NCI-H1694 treated with DMSO at 0.1 percent for 48 hours (cell line): ENCODE data around the gene CANT1.
"Not testable (repeated sequence)": the region's sequence is repeated elsewhere in the genome, so short reads cannot be mapped to it uniquely, and the experiment has no call there.

Experiments
- DNase-seq: peaks from one replicate; lab custom pipeline; 2025; lab: John Stamatoyannopoulos, UW

CANT1 gene

DNA sequence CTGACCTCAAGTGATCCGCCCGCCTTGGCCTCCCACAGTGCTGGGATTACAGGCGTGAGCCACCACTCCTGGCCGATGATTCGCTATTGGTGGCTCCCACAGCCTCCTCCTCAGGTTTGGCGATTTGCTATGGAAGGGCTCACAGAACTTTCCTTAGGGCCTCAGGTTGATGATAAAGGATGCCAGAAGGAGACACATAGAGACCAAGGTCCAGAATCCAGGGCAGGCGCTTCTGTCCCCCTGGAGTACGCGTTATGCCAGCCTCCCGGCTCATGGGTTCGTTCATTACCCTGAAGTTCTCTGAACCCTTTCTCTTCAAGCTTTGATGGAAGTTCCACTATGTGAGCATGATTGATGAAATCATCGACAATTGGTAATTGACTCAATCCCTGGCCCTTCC is 49.8 kb downstream of the CANT1 start:
- DNase-seq: no peak

DNA sequence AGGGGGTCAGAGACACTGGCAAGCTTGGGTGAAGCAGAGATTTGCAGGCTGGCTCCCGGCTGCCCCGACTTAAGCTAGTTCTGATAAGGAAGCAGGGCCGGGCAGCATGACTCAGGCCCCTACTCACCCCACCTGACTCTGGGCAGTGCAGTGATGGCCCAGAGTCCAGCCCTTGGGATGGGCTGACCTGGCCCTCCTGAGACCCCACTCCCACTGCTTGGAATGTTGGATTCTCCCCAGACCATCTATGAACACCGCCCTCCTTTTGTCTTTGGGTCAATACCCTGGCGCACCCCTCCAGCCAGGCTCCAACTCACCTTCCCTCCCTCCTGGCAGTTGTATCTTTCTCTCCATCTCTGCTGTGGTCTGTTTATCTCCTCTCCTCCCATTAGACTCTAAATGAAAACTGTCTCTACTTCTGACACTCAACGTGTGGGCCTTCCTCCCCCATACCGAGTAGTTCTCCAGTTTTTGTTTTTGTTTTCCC is 50.9 kb downstream of the CANT1 start:
- no peak for DNase-seq

- no peak for DNase-seq
Observed at GRCh38 chr17:78957128-78957527, 52.4 kb downstream of the CANT1 start.

DNA sequence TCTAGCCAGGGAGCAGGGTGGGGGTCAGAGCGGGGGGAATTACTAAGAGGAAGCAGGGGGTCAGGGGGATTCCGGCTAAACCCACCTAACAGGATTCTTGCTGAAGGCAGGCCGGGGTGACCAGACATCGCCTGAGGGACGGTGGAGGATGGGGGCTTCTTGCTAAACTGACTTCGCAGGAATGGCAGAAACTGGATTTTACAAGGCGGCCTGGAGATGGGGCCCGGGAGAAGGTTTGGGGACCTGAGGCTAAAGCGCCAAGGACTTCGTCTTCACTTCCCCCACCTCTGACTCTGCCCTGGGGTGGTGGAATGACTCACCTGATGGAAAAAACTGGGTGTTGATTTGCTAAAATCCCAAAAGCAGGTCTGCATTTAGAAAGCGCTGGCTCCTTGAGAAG is 53.3 kb downstream of the CANT1 start:
- no peak for DNase-seq

GRCh38 chr17:78954684-78955083 is 54.9 kb downstream of the CANT1 start:
- DNase-seq: no peak

GRCh38 chr17:78953356-78954350 is 55.9 kb downstream of the CANT1 start:
- no peak for DNase-seq

DNA sequence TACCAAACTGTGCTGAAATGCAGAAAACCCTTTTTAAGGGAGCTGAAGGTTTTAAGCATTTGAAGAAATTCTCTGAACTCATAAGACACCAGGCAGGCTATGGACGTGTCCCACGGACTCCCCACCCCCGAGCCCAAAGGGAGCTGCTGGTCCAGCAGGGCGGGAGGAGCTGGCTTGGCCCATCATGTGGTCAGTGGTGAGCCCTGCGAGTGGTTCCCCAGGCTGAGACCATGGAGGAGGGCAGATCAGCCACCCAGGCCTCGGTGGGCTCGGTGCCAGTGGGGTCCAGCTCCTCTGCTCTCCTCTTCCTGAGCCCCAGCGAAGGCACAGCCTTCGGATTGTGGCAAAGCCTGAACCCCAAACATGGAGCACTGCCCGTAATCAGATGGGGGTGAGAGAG is 56.9 kb downstream of the CANT1 start:
- no peak for DNase-seq

DNA sequence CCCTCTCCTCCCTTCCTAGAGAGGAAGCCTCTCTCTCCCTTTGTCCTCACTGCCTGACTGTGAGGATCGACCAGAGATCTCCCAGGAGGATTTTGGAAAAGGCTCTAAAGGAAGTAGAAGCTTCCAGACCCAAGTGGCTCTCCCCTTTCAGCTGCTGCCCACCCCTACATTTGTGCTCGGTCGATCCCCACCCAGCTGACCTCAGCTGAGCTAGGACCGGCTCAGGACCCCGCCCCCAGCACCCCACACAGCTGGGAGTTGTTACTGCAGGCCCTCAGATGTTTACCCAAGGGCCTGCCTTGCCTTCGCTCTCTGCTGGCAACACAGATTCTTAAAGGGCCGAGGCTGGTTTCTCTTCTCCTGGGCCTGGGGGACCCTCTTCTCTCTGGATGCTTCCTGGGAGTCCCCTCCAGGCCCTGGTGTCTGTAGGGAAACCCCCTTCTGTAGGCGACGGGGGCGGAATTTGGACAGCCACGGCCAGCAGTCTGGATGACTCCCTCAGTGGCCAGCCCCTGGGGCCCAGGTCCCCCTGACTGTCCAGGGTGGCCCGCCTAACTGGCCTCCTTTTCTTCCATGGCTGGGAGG is 57.5 kb downstream of the CANT1 start:
- no peak for DNase-seq

DNA sequence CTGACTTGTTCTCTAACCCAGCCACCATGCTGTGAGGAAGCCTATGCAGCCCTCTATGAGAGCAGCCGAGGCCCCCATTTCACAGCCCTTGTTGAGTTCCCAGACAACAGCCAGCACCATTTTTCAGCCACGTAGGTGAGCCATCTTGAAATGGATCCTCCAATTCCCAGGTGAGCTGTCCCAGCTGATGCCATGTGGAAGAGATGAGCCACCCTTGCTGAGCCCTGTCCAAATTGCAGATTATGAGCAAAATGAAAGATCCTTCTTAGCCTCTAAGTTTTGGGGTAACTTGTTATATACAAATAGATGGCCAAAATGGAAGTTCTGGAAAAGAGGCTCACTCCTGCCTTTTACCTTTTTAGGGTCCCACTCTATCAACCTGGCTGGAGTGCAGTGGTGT is 58.7 kb downstream of the CANT1 start:
- no peak for DNase-seq

DNA sequence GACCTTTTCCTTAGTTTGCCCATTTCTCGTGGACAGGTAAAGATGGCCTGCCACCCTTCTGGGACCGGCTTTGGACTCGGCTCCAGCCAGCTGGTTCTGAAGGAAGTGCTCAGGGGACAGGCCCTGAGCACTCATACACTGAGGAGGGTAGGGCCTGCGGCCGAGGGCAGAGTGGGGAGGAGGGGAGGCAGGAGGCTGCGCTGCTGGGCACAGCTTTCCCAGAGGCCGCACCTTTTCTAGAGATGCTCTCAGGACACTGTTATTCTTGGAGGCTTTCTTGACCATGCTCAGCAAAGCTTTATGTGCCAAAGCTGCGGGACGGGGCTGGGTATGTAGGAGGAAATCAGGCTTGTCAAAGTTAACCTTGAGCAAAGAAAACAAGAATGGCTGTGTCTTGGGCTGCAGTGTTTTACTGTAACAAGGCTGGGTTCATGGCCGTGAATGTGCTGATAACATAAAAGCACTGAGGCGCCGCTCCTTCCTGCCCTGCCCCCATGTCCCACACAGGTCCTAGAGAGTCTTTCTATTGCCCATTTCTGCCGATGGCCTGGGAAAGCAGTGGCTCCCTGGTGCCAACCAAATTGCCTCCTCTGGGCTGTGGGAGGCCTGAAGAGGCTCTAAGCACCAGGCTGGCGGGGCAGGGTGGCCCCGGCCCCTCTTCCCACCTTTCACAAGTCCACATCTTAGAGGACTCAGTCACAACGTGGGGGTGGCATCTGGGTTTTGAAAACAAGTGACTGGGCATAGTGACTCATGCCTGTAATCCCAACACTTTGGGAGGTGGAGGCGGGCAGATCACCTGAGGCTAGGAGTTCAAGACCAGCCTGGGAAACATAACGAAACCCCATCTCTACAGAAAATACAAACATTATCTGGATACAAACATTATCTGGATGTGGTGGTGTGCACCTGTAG is 62.1 kb downstream of the CANT1 start:
- DNase-seq: no peak

DNA sequence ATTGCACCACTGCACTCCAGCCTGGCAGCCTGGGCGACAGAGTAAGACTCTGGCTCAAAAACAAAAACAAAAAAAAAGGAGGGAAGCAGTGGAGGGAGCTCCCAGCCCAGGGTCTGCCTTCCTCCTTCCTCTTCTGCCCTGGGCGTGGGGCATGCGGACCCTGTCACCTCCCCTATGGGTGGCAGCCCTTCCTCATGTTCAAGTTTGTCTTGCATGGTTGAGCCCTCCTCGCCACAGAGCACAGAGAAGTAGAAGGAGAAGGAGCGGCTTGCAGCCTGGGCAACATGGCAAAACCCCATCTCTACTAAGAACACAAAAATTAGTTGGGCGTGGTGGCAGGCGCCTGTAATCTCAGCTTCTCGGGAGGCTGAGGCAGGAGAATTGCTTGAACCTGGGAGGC is 62.9 kb downstream of the CANT1 start:
- no peak for DNase-seq

GRCh38 chr17:78946131-78946530 is 63.4 kb downstream of the CANT1 start:
- DNase-seq: no peak

DNA sequence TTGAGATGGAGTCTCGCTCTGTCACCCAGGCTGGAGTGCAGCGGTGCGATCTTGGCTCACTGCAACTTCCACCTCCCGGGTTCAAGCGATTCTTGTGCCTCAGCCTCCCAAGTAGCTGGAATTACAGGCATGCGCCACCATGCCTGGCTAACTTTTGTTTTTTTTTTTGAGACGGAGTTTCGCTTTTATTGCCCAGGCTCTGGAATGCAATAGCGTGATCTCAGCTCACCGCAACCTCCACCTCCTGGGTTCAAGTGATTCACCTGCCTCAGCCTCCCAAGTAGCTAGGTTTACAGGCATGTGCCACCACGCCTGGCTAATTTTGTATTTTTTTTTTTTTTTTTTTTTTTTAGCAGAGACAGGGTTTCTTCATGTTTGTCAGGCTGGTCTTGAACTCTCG is 64.1 kb downstream of the CANT1 start:
- not testable (repeated sequence) for DNase-seq

GRCh38 chr17:78944956-78945355 is 64.6 kb downstream of the CANT1 start:
- no peak for DNase-seq

- no peak for DNase-seq
Observed at GRCh38 chr17:78944026-78944425, 65.5 kb downstream of the CANT1 start.
